Activated CD8-positive, alpha-beta memory T cell treated with anti-CD3 and anti-CD28 coated beads, Interleukin-2, amount 10 ng/mL, durations not matched to agents 7 days and 5 days (primary cell): ENCODE measurements around the gene PTPRO. TPM values are rescaled to one million over a fixed set of nuclear protein-coding genes. Genes with fewer than 3 reads are reported as not detected.
"Not testable (repeated sequence)": the region's sequence is repeated elsewhere in the genome, so short reads cannot be mapped to it uniquely, and the experiment has no call there.

Experiments used
- ATAC-seq: fragments of 150-1000 bp; cut with Tn5 transposase; one replicate; pipeline ENCODE4 v1.10.0; 2021; ENCODE audit warnings: moderate library complexity
- CTCF ChIA-PET: fragments of 350-600 bp; sonication (Branson Sonifier 250); formaldehyde crosslinking; loops from one replicate; lab custom pipeline; 2021; ENCODE audit warnings: antibody characterized with exemption; lab: Charles Lee
- DNase-seq: peaks from one replicate; pipeline ENCODE4 v3.0.0-alpha.2; 2020
- H3K27ac Mint-ChIP-seq: one replicate; pipeline ENCODE4 v1.8.0; 2021; ENCODE audit warnings: mild to moderate bottlenecking, mixed read lengths
- H3K27me3 Mint-ChIP-seq: one replicate; pipeline ENCODE4 v1.8.0; 2021; ENCODE audit warnings: mixed read lengths
- H3K36me3 Mint-ChIP-seq: one replicate; pipeline ENCODE4 v1.8.0; 2021; ENCODE audit warnings: mild to moderate bottlenecking, mixed read lengths
- H3K4me1 Mint-ChIP-seq: one replicate; pipeline ENCODE4 v1.8.0; 2021; ENCODE audit warnings: mixed read lengths
- H3K4me3 Mint-ChIP-seq: one replicate; pipeline ENCODE4 v1.8.0; 2021; ENCODE audit warnings: mild to moderate bottlenecking, moderate library complexity, mixed read lengths
- H3K9me3 Mint-ChIP-seq: one replicate; pipeline ENCODE4 v1.8.0; 2022; ENCODE audit warnings: low read depth, mixed read lengths
- total RNA-seq, 2 experiments: library from RNA; stranded (reverse); gene quantifications; one replicate each; pipeline ENCODE4 v1.2.3, GENCODE V29; 2021

Gene PTPRO
- total RNA-seq, 2 experiments from 2014 or later, result 0.15 to 0.26 TPM

DNA sequence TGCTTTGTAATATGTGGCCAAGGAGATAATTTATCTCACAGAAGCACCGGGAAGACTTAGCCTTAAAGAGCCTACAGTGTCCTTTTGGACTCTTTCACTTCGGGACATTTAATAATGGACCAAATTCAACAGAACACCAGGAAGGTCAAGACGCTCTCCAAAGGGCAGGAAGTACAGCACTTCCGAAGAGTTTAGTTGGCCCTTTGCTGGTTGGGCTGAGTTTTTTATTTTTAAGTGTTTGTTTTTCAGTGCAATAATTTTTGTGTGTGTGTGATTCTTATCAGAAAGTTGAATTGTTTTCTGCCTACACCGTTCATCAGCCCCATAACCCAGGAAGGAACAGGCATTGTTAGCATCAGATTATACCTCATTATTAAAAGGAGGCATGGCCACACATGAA, 273.9 kb downstream of the PTPRO start:
- ATAC-seq (no peak), DNase-seq (no peak)
- Mint-ChIP-seq H3K36me3 (no peaks in the 10 kb centered on the region), H3K4me3 (no peak overlapping the region), H3K9me3 (no peaks in the 10 kb centered on the region), H3K4me1 (no peaks in the 10 kb centered on the region), H3K27ac (no peak overlapping the region), H3K27me3 (peaks cover 10% of the 10 kb centered on the region)
- CTCF ChIA-PET, result no interaction called here

GRCh38 chr12:15597125-15597830, 275.0 kb downstream of the PTPRO start:
- H3K9me3 Mint-ChIP-seq, result no peaks in the 10 kb centered on the region
- CTCF ChIA-PET, result interaction anchor here (0.9 kb wide), 2 partner anchors 65 to 258 kb away, joined by 3 read pairs; no protein-coding TSS in a partner anchor
- no peak for ATAC-seq

GRCh38 chr12:15599266-15600037, 277.1 kb downstream of the PTPRO start:
- Mint-ChIP-seq H3K27ac (no peak overlapping the region), H3K27me3 (peaks cover 5% of the 10 kb centered on the region), H3K9me3 (no peaks in the 10 kb centered on the region), H3K4me1 (no peaks in the 10 kb centered on the region), H3K4me3 (no peak overlapping the region), H3K36me3 (no peaks in the 10 kb centered on the region)
- CTCF ChIA-PET, result no interaction called here
- DNase-seq (no peak), ATAC-seq (no peak)

More at GRCh38 chr12:15597125-15597830, 275.0 kb downstream of the PTPRO start:
- Mint-ChIP-seq H3K4me3 (no peak overlapping the region), H3K4me1 (no peaks in the 10 kb centered on the region), H3K27ac (no peak overlapping the region), H3K27me3 (peaks cover 10% of the 10 kb centered on the region), H3K36me3 (no peaks in the 10 kb centered on the region)
- no peak for DNase-seq

- CTCF ChIA-PET, result no interaction called here
- Mint-ChIP-seq H3K9me3 (no peaks in the 10 kb centered on the region), H3K4me3 (no peak overlapping the region), H3K27ac (no peak overlapping the region), H3K27me3 (peaks cover 3% of the 10 kb centered on the region), H3K4me1 (no peaks in the 10 kb centered on the region), H3K36me3 (no peaks in the 10 kb centered on the region)
- ATAC-seq (no peak), DNase-seq (no peak)
Measured at GRCh38 chr12:15600223-15600935, 278.1 kb downstream of the PTPRO start.

DNA sequence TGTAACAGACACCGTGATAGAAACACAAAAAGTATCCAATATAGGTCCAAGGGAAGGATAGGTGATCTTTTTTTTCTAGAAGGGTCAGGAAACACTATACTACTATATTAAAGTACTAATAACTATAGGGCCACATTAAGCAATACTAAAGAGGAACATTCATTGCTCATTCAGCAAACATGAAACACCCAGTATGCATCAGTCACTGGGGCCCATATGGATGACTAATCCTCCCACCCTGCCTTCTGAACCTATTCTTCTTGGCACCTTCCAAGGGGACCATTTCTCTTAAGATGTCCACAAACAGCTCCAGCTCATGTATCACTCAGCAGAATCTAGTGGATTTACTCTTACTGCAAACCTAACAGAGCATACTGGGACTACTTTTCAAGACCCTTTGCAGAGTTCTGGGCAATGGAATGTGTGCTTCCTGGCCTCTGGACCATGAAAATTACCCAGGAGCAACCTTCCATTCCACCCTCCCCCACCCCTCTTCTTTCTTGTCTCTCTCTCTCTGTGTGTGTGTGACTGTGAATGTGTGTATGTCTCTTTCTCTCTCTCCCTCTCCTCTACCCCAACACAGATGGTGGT, 279.0 kb downstream of the PTPRO start:
- no peak overlapping the region for H3K4me3 Mint-ChIP-seq
- no peaks in the 10 kb centered on the region for H3K36me3 Mint-ChIP-seq
- H3K4me1 Mint-ChIP-seq, result no peaks in the 10 kb centered on the region
- no peaks in the 10 kb centered on the region for H3K9me3 Mint-ChIP-seq
- no peak overlapping the region for H3K27ac Mint-ChIP-seq
- no peak for DNase-seq
- no peaks in the 10 kb centered on the region for H3K27me3 Mint-ChIP-seq
- ATAC-seq, result no peak
- CTCF ChIA-PET, result no interaction called here

DNA sequence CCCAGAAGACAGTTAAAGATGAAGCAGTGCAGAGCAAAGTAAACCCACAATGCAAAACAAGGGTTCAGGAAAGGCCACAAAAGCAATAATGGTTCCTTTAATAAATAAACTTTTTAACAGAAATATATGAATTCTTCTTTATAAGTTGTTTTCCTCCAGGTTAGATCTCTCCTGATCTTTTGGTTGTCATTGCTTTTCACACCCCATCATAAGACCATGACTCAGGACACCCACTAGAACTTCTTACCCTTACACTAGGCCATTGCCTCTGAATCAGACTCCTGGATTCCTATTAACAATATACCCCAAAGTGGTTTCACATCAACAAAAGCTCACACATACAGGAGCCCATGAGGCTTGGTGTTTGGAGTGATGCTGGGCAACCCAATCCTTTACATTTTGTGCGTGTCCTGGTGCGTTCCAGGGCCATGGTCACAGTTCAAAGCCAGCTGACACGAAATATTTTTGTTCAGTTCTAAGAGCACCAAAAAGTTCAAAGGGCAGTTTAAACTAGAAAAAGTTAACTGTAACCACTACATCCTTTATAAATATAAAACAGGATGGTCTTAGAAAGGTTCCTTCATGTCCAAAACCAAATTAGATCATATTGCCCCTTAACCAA, 279.9 kb downstream of the PTPRO start:
- Mint-ChIP-seq H3K4me1 (no peaks in the 10 kb centered on the region), H3K27ac (no peak overlapping the region), H3K27me3 (no peaks in the 10 kb centered on the region), H3K4me3 (no peak overlapping the region), H3K9me3 (no peaks in the 10 kb centered on the region), H3K36me3 (no peaks in the 10 kb centered on the region)
- CTCF ChIA-PET, result interaction anchor here (1.5 kb wide), 1 partner anchor 12 kb away, joined by 5 read pairs; no protein-coding TSS in a partner anchor
- ATAC-seq, result no peak
- DNase-seq, result no peak

DNA sequence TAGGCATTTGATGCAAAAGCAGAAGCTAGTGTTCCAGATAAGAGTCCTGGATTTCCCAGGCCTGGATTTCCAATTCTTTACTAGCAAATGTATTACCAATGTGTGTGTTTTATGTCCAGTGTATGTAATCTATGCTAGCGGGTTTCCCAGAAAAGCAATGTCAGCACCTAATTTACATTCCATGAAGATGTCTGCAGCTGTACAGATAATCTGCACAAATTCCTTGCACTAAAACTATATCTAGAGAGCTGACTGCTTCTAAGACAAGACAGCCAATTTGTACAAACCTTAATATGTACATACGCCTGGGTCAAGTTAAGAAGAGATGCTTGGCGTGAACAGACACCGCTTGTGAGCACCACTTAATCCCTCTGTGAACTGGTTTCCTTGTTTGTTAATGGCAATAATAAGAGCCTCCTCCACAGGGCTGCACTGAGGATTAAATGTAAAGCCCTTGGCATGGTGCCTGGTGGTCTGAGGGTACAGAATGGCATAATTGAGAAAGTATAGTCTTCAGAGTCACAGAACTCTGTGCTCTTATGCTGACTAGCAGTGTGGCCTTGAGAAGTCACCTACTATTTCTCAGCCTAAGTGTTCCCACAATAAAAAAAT, 281.3 kb downstream of the PTPRO start:
- H3K4me1 Mint-ChIP-seq, result no peaks in the 10 kb centered on the region
- H3K27ac Mint-ChIP-seq, result no peak overlapping the region
- peaks cover under 1% of the 10 kb centered on the region for H3K27me3 Mint-ChIP-seq
- H3K4me3 Mint-ChIP-seq, result no peak overlapping the region
- CTCF ChIA-PET, result interaction anchor here (1.5 kb wide), 1 partner anchor 13 kb away, joined by 5 read pairs; no protein-coding TSS in a partner anchor
- DNase-seq (no peak), ATAC-seq (no peak)
- H3K36me3 Mint-ChIP-seq, result no peaks in the 10 kb centered on the region
- no peaks in the 10 kb centered on the region for H3K9me3 Mint-ChIP-seq

- CTCF ChIA-PET, result no interaction called here
- ATAC-seq (no peak), DNase-seq (no peak)
- no peaks in the 10 kb centered on the region for H3K9me3 Mint-ChIP-seq
- no peaks in the 10 kb centered on the region for H3K36me3 Mint-ChIP-seq
- no peak overlapping the region for H3K27ac Mint-ChIP-seq
- no peak overlapping the region for H3K4me3 Mint-ChIP-seq
- H3K27me3 Mint-ChIP-seq, result peaks cover 4% of the 10 kb centered on the region
- no peaks in the 10 kb centered on the region for H3K4me1 Mint-ChIP-seq
Measured at GRCh38 chr12:15605881-15606590, 283.7 kb downstream of the PTPRO start.

DNA sequence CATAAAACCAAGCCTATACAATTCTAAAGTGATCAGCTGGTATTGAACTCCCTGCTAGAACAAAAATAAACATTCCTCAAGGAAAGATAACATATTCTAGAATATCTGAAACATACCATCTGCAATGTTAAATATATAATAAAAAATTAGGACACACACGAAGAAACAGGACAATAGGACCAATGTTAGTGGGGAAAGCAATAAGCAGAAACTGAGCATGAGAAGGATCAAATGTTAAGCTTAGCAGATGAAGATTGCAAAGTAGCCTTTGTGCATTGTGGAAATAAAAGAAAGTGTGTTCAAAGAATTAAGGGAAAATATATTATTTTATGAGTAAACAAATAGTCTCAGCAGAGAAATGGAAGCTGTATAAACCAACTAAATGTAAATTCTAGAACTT, 286.1 kb downstream of the PTPRO start:
- ATAC-seq (no peak), DNase-seq (no peak)
- CTCF ChIA-PET, result interaction anchor here (1.5 kb wide), 1 partner anchor 18 kb away, joined by 4 read pairs; no protein-coding TSS in a partner anchor
- no peaks in the 10 kb centered on the region for H3K9me3 Mint-ChIP-seq
- peaks cover 4% of the 10 kb centered on the region for H3K27me3 Mint-ChIP-seq
- H3K27ac Mint-ChIP-seq, result no peak overlapping the region
- H3K4me3 Mint-ChIP-seq, result no peak overlapping the region
- no peaks in the 10 kb centered on the region for H3K4me1 Mint-ChIP-seq
- H3K36me3 Mint-ChIP-seq, result no peaks in the 10 kb centered on the region

DNA sequence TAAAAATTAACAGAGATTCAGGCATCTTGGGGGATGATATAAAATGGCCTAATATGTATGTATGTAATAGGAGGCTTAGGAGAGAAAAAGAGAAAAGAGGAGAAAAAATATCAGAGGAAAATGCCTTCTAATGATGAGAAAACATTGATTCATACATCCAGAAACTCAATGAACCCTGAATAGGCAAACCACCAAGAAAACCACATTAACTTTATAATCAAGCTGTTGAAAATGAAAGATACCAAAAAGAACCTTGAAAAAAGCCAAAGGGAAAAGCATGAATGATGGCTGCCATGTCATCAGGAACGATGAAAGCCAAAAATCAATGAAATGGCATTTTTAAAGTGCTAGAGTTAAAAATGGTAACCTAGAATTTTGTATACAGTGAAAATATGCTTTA, 286.6 kb downstream of the PTPRO start:
- Mint-ChIP-seq H3K27me3 (peaks cover 4% of the 10 kb centered on the region), H3K36me3 (no peaks in the 10 kb centered on the region), H3K27ac (no peak overlapping the region), H3K4me3 (no peak overlapping the region), H3K9me3 (no peaks in the 10 kb centered on the region), H3K4me1 (no peaks in the 10 kb centered on the region)
- ATAC-seq (no peak), DNase-seq (no peak)
- CTCF ChIA-PET, result interaction anchor here (1.5 kb wide), 1 partner anchor 19 kb away, joined by 4 read pairs; no protein-coding TSS in a partner anchor

- Mint-ChIP-seq H3K27ac (no peak overlapping the region), H3K27me3 (peaks cover 7% of the 10 kb centered on the region), H3K9me3 (no peaks in the 10 kb centered on the region), H3K36me3 (no peaks in the 10 kb centered on the region), H3K4me1 (no peaks in the 10 kb centered on the region), H3K4me3 (no peak overlapping the region)
- DNase-seq (no peak), ATAC-seq (no peak)
- CTCF ChIA-PET, result no interaction called here
Measured at GRCh38 chr12:15613981-15614380, 291.7 kb downstream of the PTPRO start.

GRCh38 chr12:15616495-15616894, 294.2 kb downstream of the PTPRO start:
- not testable (repeated sequence) for ATAC-seq, H3K4me1 Mint-ChIP-seq, H3K27ac Mint-ChIP-seq, H3K4me3 Mint-ChIP-seq, H3K9me3 Mint-ChIP-seq, H3K36me3 Mint-ChIP-seq, DNase-seq, H3K27me3 Mint-ChIP-seq
- CTCF ChIA-PET, result interaction anchor here (0.9 kb wide), 1 partner anchor 26 kb away, joined by 3 read pairs; no protein-coding TSS in a partner anchor
